NCI-H2196 treated with DMSO at 0.1 percent for 48 hours (cell line): ENCODE data around the gene DMTF1.
A peak's percentile ranks its signal among the peaks of the same experiment; 100 is the strongest.
"Not testable (repeated sequence)": the region's sequence is repeated elsewhere in the genome, so short reads cannot be mapped to it uniquely, and the experiment has no call there.

Experiments
- DNase-seq: peaks from one replicate; lab custom pipeline; 2025; ENCODE audit not compliant: unreplicated experiment; lab: John Stamatoyannopoulos, UW

The DMTF1 gene

GRCh38 chr7:87152112-87152896 lies at the start of gene DMTF1:
Gene DMTF1 (plus strand): TSS chr7:87152453. CDS start chr7:87164942, 12,489 bp downstream.
- DNase-seq: peak; percentile 90

- no peak for DNase-seq
Measured at GRCh38 chr7:87105401-87105800, 46.9 kb upstream of the DMTF1 start.

- no peak for DNase-seq
Measured at GRCh38 chr7:87106974-87107612, 45.2 kb upstream of the DMTF1 start.

- no peak for DNase-seq
Measured at GRCh38 chr7:87107949-87108776, 44.1 kb upstream of the DMTF1 start.

- DNase-seq: no peak
Measured at GRCh38 chr7:87110778-87111177, 41.5 kb upstream of the DMTF1 start.

GRCh38 chr7:87111877-87112276 lies 40.4 kb upstream of the DMTF1 start:
- DNase-seq: no peak

- no peak for DNase-seq
Measured at GRCh38 chr7:87113077-87113476, 39.2 kb upstream of the DMTF1 start.

GRCh38 chr7:87113904-87114303 lies 38.3 kb upstream of the DMTF1 start:
- DNase-seq: not testable (repeated sequence)

GRCh38 chr7:87115772-87116171 lies 36.5 kb upstream of the DMTF1 start:
- DNase-seq: not testable (repeated sequence)

- DNase-seq: no peak
Measured at GRCh38 chr7:87116315-87116714, 35.9 kb upstream of the DMTF1 start.

- DNase-seq: no peak
Measured at GRCh38 chr7:87119581-87119980, 32.7 kb upstream of the DMTF1 start.

GRCh38 chr7:87123105-87123504 lies 29.1 kb upstream of the DMTF1 start:
- DNase-seq: no peak

- no peak for DNase-seq
Measured at GRCh38 chr7:87127019-87127418, 25.2 kb upstream of the DMTF1 start.

- no peak for DNase-seq
Measured at GRCh38 chr7:87128861-87129267, 23.4 kb upstream of the DMTF1 start.

GRCh38 chr7:87129332-87129731 lies 22.9 kb upstream of the DMTF1 start:
- no peak for DNase-seq

- no peak for DNase-seq
Measured at GRCh38 chr7:87129848-87130247, 22.4 kb upstream of the DMTF1 start.

- DNase-seq: no peak
Measured at GRCh38 chr7:87131771-87132170, 20.5 kb upstream of the DMTF1 start.

GRCh38 chr7:87137271-87137670 lies 15.0 kb upstream of the DMTF1 start:
- no peak for DNase-seq

GRCh38 chr7:87139514-87139913 lies 12.7 kb upstream of the DMTF1 start:
- DNase-seq: no peak

- no peak for DNase-seq
Measured at GRCh38 chr7:87140271-87140748, 11.9 kb upstream of the DMTF1 start.

- no peak for DNase-seq
Measured at GRCh38 chr7:87144173-87144657, 8.0 kb upstream of the DMTF1 start.
